NCI-H1417 (cell line): ENCODE data around the gene KCNT1.

Source experiments
- DNase-seq, 3 experiments: peaks; one replicate each; lab custom pipeline; 2025; lab: John Stamatoyannopoulos, UW

Gene KCNT1

DNA sequence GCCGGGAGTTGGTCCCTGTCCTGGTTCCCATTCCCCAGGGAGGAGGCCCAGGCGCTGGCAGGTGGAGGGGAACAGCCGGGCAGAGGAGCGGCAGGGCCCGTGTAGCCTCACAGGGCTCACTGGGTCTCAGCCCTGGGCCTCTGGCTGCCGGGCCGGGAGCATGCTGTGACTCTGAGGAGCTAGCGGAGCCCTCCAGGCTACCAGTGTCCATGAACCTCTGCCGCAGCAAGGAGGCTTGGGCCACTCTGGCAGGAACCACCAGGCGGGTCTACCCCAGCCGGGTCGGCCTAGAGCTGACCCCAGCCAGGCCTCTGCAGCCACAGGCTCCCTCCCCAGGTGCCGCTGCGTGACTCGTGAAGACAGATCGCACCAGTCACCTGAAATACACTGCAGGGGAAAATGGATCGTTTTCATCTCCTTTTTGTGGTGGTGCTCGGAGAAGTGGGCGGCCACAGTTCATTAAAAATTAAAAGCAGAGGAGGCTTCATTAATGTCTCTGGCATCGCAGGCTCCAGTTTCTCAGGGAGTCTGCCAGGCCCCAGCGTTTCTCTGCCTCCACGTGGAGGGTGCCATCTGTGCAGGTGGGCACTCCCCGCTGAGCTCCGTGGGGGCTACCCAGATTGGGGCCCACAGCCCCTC is 43.8 kb downstream of the KCNT1 start:
- no peak for DNase-seq

- no peak for DNase-seq
Observed at GRCh38 chr9:135746565-135746964, 44.6 kb downstream of the KCNT1 start.

- no peak for DNase-seq
Observed at GRCh38 chr9:135747311-135747710, 45.3 kb downstream of the KCNT1 start.

GRCh38 chr9:135748676-135749075 is 46.7 kb downstream of the KCNT1 start:
- DNase-seq = no peak

GRCh38 chr9:135749171-135750045 is 47.4 kb downstream of the KCNT1 start:
- DNase-seq = no peak

DNA sequence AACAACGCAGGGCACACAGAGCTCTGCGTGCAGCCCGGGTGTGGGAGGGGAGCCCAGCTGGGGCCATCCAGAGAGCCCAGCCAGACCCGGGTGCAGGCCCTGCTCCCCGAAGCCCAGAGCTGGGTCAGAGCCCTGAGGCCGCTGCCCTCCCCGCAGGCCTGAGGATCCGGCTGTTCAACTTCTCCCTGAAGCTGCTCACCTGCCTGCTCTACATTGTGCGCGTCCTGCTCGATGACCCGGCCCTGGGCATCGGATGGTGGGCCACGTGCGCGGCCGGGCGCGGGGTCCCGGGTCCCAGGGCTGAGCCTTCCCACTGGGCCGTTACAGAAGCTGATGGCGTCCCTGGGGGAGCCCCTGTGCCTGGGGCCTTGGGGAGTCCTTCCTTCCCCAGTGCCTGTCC is 48.8 kb downstream of the KCNT1 start:
- DNase-seq = no peak

GRCh38 chr9:135751501-135751900 is 49.5 kb downstream of the KCNT1 start:
- DNase-seq = no peak

DNA sequence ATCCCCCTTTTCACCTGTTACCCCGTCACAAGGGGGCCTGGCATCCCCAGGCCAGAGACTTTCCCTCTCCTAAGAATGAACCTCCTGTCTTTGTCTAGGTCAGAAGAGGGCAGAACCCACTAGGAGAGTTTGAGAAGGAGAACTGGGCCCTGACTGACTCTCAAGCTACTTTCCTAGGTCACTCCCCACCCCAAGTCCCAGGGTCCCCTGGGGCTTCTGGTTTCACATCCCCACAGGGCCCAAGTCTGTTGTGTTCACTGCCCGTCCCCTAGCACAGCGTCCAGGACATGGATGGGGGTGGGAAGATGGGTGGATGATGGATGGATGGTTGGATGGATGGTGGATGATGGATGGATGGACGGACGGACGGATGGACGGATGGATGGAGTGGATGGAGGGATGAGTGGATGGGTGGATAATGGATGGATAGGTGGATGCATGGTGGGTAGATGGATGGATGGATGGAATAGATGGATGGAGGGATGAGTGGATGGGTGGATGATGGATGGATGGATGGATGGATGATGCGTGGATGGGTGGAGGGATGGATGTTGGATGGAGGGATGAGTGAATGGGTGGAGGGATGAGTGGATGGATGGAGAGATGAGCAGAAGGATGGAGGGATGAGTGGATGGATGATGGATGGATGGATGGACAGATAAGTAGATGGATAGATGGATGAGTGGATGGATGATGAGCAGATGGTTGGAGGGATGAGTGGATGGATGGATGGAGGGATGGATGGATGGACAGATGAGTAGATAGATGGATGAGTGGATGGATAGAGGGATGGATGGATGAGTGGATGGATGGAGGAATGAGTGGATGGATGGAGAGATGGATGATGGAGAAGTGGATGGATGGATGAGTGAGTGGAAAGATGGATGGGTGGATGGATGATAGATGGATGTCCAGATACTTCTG is 50.6 kb downstream of the KCNT1 start:
- DNase-seq = no peak

DNA sequence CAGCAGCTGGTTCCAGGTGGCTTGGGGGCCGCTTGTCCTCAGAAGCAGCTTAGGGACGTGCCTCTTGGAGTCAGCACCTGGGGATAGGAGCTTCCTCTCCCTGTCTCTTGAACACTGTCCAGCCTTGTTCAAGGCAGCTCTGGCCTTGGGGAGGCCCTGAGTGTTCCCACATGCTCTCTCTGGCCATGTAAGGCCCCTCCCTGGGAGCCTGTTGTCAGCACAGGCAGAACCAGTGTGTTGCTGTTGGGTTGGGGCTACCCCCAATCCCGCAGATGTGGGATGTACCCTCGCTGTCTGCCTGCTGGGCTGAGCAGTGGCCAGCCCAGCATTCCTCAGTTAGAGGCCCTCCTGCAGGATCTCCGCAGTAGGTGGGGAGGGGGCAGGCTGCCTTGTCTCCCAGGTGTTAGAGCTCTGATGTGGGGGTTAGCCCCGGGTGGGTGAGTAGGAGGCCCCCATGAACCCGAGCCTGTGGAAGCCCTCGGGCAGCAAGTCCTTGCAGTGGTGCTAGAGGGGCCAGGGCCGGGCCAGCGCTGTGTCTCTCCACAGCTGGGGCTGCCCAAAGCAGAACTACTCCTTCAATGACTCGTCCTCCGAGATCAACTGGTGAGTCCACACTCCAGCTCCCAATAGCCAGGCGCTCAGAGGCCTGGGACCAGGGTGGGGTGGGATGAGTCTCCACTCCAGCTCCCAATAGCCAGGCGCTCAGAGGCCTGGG is 51.6 kb downstream of the KCNT1 start:
- no peak for DNase-seq

DNA sequence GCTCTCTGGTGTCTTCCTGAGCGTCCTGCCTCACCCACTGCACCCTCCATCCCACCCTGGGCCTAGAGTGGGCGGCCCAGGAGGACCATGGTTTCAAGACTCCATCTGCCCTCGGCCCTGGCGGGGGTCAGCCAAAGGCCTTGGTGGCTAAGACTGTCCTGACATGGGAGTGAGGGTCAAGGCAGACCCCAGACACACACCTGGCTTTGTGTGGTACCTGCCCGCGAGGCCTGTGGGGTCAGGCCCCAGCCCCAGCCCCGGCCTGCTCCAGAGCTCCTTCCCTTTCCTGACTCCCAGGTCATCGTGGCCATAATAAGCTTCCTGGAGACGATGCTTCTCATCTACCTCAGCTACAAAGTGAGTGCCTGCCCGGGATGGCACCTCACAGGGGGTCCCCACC is 54.6 kb downstream of the KCNT1 start:
- DNase-seq = no peak

DNA sequence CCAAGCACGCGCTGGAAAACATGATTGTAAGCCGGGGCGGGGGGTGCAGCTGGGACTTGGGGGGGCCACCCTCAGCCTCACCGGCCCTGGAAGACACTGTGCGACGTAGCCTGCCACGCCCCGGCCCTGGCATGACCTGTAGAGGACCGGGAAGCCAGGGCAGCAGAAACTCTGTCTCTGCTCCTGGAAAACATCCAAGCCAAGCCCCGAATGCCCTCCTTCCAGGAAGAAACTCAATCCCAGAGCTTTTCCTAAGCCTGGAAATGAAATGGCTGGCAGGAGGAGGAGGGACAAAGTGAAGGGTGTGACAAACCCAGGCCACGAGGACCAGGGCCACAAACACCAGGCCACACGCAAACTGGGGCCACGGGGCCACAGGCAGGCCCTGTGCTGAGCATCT is 55.4 kb downstream of the KCNT1 start:
- no peak for DNase-seq

- no peak for DNase-seq
Observed at GRCh38 chr9:135758056-135758455, 56.1 kb downstream of the KCNT1 start.

DNA sequence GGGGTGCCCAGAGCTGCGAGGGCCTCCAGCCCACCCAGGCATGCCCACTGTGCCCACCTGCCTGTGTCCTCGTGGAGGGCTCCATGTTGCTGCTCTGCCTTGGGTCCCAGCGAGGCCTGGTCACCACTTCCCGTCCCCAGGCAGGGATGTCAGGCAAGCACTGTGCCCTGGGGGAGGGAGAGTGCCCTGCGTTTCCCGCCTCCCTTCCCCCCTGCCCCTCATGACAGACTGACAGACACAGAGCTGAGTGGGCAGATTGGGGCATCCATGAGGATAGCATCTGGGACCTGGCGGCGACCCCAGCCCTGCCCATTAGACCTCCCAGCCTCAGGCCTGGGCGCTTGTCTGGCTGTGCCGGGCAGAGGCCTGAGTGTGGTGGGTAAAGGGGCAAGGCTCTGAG is 56.9 kb downstream of the KCNT1 start:
- DNase-seq = no peak

DNA sequence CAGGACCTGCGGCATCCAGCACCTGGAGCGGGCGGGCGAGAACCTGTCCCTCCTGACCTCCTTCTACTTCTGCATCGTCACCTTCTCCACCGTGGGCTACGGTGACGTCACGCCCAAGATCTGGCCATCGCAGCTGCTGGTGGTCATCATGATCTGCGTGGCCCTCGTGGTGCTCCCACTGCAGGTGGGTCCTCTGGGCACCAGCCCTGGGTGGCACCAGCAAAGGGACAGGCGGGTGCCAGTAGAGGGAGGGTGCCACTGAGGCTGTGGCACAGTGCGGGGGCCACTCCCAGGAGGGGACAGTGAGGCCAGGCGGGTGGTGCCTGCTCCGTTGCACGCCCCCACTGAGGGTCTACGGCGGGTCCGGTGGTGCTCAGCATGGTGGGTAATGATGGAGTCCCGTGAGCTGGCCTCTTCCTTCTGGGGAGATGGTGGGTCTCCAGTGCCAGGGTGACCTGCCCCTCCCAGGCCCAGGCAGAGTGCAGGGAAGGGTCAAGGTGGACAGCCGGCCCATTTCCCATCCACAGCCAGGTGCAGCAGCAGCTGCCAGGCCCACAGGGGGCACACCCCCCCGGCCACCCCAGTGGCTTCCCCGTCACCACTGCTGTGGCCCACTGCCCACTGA is 57.8 kb downstream of the KCNT1 start:
- DNase-seq = no peak

DNA sequence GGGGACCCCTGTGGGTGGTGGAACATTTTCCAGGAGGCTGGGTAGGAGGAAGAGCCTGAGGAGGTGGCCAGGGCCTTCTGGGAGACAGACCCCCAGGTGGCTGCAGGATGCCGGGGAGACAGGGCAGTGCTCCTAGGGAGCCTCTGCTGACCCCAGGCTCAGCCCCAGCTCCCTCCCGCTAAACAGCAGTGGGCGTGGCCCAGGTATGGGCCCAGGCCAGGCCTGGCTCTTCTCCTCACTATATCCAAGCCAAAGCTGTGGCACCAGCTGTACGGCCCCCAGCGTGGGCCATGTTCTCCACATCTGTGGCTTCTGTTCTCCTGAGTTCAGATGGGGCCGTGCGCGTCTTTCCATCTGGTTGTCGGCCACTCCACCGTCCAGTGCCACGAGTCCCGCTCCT is 58.5 kb downstream of the KCNT1 start:
- no peak for DNase-seq

DNA sequence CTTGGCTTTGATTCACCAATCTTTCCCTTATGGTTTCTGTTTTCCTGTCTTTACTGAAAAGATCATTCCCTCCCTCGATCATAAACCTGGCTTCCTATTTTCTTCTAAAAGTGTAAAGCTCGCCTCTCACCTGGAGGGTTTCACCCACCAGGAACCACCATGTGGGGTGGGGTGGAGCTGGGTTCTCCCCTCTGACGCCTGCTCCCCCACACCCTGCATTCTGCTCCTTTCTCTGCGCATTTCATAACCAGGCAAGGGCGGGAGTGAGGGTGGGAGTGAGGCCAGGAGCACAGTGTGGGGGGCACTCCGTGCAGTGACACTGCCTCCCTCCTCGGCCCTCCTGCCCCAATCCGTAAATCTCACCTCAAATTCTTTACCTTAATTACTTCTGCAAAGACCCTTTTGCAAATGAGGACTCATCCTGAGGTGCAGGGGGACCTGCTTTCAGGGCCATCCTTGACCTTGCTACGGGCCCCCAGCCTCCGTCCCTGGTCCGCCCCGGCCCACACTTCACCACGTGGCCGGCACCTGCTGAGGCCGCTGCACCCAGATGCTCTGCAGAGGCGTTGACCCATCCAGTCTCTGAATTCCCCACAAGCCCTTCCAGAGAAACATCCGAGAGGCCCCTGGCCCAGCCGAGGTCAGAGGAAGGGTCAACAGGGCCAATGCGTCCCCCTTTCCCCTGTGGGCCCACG is 59.3 kb downstream of the KCNT1 start:
- DNase-seq = no peak

- no peak for DNase-seq
Observed at GRCh38 chr9:135761845-135762168, 59.8 kb downstream of the KCNT1 start.

GRCh38 chr9:135762921-135763320 is 60.9 kb downstream of the KCNT1 start:
- DNase-seq = no peak

DNA sequence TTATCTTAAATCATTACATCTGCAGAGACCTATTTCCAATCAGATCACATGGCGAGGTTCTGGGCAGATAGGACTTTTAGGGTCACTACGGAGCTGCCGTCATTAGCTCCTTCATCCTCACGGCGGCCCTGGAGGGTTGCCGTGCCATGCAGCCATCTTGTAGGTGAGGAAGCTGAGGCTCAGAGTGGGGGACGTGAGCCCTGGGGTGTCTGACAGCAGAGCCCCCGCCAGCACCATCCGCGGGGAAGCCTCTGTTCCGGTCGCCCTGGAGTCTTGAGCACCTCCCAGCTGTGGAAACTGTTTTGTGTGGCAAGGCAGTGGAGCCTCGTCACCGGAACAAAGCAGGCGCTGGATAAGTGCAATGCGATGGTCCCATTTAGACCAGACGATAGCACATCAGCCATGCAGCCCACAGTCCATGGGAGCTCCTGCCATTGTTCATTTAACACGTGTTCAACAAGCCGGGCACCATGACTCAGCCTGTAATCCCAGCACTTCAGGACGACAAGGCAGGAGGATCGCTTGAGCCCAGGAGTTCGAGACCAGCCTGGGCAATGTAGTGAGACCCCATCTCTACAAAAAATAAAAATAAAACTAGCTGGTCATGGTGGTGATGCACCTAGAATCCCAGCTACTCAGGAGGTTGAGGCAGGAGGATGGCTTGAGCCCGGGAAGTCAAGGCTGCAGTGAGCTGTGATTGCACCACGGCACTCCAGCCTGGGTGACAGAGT is 61.9 kb downstream of the KCNT1 start:
- DNase-seq = no peak

- no peak for DNase-seq
Observed at GRCh38 chr9:135764731-135765130, 62.7 kb downstream of the KCNT1 start.
